EL (cell line): ENCODE measurements around the gene CD82.

ENCODE experiments used
- DNase-seq: peaks from one replicate; pipeline ENCODE4 v3.0.0-alpha.2; 2016

The CD82 gene

DNA sequence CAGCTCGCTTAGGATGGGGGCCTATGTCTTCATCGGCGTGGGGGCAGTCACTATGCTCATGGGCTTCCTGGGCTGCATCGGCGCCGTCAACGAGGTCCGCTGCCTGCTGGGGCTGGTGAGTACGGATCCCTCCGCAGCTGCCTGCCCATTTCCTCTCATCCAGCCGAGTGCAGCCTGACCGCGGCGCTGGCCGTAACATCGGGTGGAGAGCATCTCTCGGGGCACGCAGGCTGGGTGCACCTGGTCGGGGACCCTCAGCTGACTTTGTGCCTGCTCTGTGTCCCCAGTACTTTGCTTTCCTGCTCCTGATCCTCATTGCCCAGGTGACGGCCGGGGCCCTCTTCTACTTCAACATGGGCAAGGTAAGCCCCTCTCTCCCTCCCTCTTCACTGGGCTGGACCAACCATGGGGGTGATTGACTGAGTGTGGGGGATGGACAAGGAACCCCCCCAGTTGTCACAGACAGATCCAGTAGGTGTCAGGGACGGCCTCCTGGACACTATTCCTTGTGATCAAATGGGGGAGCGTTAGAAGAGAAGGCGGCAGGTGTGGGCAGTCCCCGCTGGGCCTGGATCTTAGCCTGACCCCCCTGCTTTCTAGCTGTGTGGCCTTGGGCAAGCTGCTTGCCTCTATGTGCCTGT, 39.7 kb downstream of the CD82 start:
- no peak for DNase-seq

DNA sequence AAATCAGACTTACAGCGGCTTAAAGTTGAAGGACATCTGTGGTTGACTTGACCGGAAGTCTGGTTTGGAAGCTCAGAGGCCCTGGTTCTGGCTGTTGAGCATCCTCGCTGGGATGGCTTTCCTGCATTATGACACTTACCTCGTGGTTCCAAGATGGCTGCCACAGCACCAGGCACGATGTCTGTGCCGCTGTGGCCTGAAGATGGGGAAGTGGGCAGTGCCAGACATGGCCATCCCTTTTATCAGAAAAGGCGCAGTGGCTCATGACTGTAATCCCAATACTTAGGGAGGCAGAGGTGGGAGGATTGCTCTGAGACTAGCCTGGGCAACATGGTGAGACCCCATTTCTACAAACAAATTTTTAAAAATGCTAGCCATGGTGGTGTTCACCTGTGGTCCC, 40.5 kb downstream of the CD82 start:
- DNase-seq: no peak

DNA sequence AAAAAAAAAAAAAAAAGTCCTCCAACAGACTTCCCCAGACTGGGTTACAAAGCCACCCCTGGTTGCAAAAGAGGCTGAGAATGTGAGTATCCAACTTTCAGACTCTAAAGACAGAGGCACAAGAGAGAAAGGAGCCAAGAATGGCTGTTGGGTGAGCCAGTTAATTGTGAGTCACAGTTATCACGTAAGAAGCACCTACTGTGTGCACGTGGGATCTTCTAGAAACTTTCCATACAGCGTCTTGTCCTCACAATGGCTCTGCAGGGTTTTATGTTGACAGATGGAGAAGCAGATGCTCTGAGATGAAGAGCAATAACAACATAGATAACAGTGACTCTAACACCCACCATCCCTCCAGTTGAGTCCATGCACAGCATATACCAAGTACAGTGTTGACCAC, 41.0 kb downstream of the CD82 start:
- DNase-seq: no peak

DNA sequence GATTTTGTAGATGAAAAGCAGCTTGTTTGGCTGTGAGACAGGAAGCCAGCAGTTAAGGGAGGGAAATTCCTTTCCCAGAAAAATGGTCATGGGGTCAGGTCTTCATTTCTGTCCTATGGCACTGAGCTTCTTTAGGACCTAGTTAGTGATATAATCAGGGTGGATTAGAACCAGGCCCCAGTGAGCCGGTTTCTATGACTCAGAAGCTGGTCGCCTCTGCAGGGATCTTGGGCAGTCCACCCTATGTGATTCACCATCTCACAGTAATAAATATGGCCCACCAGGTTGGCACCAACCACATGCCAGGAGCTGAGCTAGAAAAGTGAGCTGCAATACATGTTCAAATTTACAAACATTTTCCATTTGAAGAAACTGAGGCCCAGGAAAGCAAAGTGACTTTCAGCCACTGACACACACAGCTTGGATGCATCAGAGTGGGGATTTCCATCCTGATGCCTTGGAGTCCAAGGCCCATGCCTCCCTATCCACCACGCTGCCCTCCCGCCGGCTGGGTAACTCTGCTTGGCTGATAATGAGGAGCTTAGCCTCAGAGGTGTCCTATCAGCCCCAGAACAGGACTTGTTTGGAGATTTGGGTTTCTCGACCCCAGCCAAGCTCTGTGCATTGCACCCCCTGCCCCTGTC, 42.0 kb downstream of the CD82 start:
- DNase-seq: peak; percentile 67

DNA sequence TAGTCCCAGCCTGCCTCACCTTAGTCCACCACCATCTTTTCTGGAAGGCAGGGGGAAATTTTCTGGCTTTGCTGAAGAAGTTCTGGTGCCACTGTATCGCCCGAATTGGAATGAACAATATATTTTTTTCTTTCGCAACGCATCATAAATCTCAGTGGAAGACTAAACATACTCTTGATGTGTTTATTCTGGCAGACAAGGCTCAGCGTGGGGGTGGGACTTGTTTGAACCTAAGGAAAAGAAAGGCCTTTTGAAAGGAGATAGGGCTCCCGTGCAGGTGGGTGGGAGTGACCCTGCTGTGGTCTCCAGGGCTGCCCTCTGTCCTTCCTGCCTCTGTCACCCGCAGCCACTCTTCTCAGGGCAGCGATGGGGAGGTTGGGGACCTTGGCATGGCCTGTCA, 42.5 kb downstream of the CD82 start:
- DNase-seq: no peak

DNA sequence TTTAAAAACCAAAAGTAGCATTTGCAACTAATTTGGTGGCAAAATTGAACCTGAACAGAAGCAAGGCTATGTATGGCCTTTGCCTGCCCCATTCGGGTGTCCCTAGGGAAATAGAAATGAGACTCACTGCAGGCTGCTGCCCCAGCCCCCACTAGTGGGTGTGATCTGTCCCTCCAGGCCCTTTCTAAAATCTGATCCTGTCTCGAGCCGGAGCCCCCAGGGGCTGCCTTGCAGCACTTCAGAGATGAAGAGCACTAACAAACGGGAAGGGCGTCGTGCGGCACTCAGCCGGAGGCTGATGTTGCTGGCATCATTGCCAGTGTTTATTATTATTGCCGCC, 43.2 kb downstream of the CD82 start:
- no peak for DNase-seq

DNA sequence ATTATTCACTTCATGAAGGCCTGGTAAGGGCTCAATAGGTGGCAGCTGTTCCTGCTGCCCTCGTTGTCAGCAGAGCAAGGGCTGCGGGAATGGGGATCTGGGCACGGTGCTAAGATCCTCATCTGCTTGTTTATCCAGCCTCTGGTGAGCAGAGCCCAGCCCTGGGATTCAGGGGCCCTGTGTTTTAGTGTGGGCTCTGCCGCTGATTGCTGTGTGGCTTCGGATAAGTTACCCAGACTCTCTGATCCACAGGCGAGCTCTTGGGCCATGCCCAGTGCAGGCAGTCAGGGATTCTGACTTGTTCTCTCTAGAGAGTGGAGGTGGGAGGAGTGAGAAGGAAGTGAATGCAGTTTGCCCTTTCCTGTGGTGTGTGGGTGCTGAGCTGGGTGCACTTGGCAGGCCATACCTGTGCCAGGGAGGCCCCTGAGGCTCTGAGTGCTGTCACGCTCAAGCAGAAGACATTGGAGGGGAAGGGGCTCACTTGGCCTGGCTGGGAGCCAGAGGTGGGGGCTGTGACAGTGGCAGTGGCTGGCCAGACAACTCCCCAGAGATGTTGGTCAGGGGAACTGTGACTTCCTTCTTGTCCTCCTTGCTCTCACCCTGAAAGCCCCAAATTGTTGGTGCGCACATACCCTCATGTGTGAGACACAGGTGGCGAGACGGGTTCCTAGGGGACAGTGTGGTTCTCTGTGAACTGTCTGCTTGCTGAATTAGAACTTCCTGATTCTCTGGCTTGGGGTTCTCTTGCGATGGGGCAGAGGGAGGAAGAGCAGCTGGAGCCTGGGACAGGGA, 43.7 kb downstream of the CD82 start:
- DNase-seq: no peak

DNA sequence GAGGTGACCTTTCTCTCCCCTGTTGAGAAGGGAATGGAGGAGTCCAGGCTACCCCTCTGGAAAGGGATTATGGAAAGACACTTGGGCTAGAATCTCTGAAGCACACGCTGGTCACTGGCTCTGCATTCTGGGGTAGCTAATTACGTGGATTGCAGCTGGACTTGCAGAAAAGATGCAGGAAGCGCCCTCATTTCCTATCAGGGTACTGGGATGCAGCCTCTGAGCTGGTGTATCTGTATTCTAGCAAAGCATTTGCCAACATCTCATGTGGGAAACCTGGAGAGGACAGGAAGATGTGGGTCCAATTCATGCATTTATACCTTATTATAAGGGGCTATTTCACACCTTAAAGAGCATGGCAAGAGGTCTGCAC, 44.3 kb downstream of the CD82 start:
- no peak for DNase-seq

DNA sequence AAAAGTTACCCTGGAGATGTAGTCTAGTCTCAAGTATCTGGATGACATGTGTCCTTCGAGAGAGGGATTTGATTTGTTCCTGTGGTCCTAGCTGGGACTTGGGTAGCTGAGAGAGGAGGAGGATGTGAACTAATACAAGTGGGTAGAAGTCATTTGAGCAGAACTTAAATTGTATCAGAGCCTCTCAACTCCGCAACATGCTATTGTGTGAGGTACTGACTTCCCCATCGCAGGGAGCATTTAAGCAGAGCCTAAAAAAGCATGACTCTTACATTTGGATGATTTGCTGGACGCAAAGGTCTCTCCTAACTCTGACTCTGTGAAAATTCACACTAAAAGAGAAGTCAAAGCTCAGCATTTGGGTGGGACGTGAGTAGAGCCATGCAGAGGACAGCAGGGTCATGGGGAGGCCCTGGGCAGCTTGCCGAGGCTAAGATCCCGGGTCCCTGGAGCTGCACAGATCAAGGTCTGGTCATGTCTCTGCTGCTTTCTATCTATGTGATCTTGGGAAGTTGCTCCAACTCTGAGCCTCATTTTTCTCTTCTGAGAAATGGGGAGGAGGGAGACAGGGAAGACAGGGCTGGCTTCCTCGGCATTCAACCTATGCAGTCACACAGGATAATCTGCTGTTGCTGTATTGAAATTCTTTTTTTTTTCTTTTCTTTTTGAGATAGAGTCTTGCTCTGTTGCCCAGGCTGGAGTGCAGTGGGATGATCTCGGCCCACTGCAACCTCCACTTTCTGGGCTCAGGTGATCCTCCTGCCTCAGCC, 44.9 kb downstream of the CD82 start:
- DNase-seq: no peak

DNA sequence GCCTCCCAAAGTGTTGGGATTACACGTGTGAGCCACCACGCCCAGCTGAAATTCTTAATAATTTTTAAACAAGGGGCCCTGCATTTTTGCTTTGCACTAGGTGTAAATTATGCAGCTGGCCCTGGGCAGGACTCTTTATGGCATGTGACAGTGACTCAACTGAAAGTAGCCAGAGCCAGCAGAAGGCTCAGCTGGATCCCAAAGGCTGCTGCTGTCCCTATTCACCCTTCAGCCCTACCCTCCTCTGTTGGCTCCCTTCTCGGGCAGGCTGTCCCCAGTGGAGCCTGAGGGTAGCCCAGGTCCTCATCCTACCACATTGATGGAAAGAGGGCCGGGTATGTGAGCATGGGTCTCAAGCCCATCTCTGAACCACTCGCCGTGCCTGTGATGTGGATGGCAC, 45.6 kb downstream of the CD82 start:
- DNase-seq: no peak

DNA sequence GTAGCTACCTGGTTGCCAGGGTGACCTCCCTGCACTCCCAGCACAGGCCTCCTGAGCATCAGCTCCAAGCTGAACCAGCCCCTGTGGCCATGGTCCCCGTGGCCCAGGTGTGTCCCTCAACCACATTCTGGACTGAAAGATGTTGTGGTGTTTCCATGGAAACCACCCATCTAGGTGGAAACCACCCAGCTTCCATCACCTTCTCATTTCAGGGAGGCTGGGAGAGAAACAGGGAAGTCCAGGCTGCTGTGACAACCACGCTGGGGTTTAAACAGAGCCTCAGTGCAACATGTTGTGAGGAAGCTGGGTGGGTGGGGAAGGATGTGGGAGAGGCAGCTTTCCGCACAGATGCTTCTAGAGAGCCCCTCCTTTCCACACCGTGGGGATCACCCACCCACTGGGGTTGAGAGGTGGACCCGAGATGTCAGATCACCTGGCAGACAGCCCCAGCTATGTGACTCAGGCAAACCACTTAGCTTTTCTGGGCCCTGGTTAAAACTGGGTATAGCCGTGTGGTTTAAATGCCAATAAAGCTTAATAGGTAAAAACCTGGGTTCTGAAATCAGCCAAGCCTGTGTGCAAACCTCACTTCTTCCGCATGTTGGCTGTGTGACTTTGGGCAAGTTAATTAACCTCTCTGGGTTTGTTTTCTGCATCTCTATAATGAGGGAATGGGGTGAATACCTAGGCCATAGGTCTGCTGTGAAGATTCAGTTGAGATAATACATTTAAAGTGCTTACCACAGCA, 46.4 kb downstream of the CD82 start:
- no peak for DNase-seq

DNA sequence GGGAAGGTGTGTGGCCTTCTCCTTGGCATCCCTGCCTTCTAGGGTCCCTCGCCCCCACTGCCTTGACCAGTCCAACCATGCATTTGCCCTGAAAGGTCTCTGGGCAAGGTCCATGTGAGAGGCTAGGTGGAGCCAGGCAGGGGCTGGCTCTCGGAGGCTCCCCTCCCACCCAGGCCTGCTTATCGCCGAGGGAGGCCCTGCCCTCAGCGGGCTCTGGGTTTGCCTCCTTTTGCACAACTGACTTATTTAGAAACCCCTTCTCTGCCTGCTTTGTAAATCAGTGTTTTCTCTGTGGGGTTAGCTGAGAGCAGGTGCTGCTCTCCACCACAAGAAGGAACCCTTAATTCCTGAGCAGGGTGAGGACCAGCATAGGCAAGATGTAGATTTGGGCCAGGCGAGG, 47.7 kb downstream of the CD82 start:
- DNase-seq: no peak

DNA sequence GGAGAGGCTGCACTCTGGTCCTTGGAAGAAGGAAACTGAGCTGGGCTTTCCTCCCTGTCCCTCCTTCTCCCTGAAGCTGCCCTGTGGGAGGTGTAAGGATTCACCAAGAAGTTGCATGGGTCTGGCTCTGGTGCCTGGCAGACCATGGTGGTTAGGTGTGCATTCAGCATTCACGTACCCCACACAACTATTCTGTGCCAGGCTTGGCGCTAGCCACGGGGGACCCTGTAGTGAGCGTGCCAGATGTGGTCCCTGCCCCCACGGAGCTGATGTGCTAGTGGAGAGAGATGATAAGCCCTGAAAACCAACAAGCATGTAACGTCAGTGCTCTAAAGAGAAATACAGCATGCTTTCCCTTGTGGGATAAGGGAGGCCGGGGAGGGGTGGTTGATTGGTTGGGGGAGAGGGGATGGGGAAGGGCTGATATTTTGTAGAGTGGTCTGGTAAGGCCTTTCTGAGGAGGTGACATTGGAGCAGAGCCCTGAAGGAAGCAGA, 48.9 kb downstream of the CD82 start:
- DNase-seq: no peak

DNA sequence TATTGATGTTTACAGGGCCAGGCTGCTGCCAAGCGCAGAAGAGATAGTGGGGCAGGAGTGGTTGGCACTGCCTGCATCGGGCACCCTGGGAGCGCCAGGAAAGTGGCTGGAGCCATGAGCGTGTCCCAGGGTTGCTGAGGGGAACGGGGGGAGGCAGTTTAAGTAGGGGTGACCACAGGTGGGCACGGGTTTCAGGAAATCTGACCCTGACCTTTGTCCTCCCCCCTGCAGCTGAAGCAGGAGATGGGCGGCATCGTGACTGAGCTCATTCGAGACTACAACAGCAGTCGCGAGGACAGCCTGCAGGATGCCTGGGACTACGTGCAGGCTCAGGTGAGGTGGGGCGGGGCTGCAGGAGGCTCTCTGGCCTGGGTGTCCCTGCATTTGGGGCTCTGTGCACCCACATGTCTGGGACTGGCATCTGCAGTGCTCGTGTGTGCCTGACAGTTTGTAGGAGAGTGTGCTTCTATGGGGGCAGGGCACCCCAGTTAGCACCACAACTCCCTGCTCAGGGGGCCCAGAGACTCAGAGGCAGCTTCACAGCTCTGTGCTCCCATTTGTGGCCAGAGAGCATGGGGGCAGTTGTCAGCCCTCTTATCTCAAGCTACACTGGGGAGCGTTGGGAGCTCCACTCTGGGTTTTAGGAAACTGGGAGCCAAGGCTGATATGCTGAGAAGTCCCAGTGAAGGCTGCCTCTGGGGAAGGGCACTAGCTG, 49.7 kb downstream of the CD82 start:
- DNase-seq: no peak

DNA sequence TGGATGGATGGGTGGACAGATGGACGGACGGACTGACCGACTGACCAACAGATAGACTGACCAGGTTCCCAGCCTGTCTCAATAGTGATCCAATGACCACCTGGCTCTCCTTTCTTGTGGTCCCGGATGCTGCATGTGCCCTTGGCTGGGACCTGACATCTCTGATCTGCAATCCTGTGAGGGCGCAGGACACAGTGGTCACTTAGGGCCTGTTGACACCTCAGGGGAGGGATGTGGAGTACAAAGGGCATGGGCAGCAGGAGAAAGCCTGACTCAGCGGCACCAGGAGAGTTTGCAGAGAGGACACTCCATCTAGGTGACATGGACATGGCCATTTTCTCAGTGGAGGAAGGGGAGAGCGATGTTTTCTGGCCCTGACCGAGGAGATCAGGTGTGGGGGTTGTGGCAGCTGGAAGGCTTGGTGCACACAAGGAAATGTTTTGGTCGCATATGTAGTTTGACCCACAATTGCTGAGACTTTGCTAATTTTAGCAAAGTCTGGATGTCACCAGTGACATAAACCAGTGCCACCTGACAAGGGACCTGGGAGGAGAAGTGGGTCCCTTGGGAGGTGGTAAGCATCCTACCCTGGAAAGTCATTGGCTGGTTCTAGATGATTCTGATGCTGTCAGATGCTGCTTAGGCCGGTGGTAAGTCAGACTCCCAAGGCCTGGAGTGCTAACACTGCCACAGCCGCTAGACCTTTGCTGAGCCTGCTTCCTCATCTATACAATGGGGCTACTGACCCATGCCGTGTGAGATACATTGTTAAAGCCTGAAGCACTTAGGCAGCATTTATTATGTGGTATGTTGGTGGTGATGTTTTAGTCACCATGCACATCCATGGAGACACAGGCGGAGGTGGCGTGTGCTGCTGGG, 50.7 kb downstream of the CD82 start:
- DNase-seq: no peak

DNA sequence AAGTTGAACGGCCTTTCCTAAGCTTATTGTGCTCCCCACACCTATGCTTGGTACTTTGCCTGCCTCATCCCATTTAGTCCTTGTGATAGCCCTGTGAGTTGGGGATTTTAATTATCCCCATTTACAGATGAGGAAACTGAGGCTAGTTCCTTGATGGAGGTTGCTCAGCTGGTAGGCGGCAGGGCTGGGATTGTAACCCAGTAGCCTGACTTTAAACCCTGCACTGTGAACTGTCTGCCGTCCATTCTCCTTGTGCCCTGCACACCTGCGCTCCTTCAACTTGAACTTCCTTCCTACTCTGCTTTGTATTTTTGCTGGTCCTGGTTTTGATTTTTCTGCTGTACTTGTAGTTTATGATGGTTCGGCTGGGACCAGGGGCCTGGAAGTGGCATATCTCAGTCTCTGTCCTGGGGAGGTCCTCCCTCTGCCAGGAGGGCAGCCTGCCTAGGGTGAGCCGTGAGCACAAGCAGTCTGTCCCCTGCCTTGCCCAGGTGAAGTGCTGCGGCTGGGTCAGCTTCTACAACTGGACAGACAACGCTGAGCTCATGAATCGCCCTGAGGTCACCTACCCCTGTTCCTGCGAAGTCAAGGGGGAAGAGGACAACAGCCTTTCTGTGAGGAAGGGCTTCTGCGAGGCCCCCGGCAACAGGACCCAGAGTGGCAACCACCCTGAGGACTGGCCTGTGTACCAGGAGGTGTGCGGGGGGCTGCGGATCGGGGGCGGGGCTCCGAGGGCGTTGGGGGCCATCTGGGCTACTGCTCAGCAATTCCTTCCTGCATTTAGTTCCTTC, 52.4 kb downstream of the CD82 start:
- no peak for DNase-seq

DNA sequence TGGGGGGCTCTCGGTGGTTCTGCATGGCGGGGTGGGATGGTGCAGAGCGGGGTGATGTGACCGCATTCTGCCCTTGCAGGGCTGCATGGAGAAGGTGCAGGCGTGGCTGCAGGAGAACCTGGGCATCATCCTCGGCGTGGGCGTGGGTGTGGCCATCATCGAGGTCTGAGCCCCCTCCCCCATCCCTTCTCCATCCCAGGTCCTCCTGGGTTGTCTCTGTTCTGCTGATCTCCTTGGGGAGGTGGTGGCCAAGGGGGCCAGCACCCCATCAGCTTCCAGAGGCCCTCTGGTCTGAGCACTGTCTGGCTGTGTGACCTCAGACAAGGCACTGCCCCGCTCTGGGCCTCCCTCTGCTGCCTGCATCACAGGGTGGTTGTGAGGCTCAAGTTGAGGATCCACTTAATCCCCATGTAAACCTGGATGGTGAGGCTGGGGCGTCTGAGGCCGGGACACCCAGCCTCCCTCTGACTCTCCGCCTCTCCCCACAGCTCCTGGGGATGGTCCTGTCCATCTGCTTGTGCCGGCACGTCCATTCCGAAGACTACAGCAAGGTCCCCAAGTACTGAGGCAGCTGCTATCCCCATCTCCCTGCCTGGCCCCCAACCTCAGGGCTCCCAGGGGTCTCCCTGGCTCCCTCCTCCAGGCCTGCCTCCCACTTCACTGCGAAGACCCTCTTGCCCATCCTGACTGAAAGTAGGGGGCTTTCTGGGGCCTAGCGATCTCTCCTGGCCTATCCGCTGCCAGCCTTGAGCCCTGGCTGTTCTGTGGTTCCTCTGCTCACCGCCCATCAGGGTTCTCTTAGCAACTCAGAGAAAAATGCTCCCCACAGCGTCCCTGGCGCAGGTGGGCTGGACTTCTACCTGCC, 53.3 kb downstream of the CD82 start:
- no peak for DNase-seq

DNA sequence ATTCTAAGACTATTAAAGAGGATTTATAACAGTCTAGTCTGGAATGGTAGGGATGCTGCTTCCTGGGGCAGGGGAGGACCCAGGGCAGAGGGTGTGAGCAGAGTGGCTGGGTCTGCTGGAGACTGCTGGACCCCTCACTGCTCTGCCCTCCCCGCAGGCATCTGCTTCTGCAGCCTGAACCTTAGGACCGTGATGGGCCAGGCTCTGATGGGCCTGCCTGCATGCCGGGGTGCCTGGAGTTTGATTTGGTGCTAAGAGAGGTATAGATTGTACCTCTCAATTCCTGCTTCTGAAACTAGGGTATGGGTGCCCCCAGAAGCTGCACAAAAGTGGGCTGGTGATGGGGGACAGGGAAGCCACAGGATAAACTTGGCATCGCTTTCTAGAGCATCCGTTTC, 54.9 kb downstream of the CD82 start:
- DNase-seq: no peak

DNA sequence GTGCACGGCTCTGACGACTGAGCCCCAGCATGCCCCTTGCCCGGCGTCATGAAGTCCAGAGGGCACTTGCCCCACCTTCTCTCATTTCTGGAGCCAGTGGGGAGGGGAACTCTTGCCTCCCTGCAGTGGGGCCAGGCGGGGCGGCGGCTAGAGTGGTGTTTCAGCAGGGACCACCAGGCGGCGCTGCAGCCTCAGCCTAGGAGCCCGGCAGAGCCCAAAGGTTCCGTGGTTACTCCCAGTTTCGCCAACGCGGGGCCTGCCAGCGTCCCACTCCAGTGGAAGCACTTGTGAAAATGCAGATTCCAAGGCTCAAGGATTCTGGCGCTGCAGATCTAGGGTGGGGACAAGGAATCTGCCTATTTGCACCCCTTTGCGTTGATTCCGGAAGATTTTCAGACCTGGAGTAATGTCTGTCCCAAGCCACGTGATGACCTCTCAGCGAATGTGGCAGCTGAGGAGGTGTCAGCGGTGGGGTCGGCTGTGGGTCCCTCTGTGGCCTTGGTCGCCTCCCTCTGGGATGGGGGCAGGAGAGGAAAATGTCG, 55.7 kb downstream of the CD82 start:
- peak; percentile 57 for DNase-seq
